Subcutaneous abdominal adipose tissue (tissue), 5 donors: ENCODE measurements around the gene GP5.

Source experiments
- H3K27ac ChIP-seq: one replicate; pipeline ENCODE4 v1.7.0; 2013; ENCODE audit warnings: low read depth, mild to moderate bottlenecking, inconsistent platforms, low read length, moderate library complexity
- H3K27me3 ChIP-seq, 5 donors: one replicate each; pipeline ENCODE4 v1.7.0; 2013; ENCODE audit warnings: low read length in 5 of 5, inconsistent platforms in 1 of 5; ENCODE audit not compliant: control insufficient read depth in 5 of 5, insufficient read depth in 4 of 5
- H3K36me3 ChIP-seq, 5 donors: one replicate each; pipeline ENCODE4 v1.7.0; 2013; ENCODE audit warnings: low read length in 5 of 5; ENCODE audit not compliant: control insufficient read depth in 5 of 5, insufficient read depth in 5 of 5
- H3K4me1 ChIP-seq, 5 donors: one replicate each; pipeline ENCODE4 v1.7.0; 2013; ENCODE audit warnings: low read length in 5 of 5, mild to moderate bottlenecking in 3 of 5, moderate library complexity in 1 of 5; ENCODE audit not compliant: control insufficient read depth in 5 of 5, insufficient read depth in 5 of 5
- H3K4me3 ChIP-seq, 5 donors: one replicate each; pipeline ENCODE4 v1.7.0; 2013; ENCODE audit warnings: low read length in 5 of 5, low read depth in 1 of 5
- H3K9ac ChIP-seq, 5 donors: one replicate each; pipeline ENCODE4 v1.7.0; 2013; ENCODE audit warnings: low read length in 5 of 5, mild to moderate bottlenecking in 4 of 5, moderate library complexity in 3 of 5
- H3K9me3 ChIP-seq, 5 donors: one replicate each; pipeline ENCODE4 v1.7.0; 2013; ENCODE audit warnings: low read length in 5 of 5; ENCODE audit not compliant: control insufficient read depth in 5 of 5
- donor health status: healthy.
- donor health status: healthy.
- donor health status: healthy.
- donor health status: healthy.
- donor health status: healthy.

Gene GP5

GRCh38 chr3:194399166-194399565 lies at the start of gene GP5:
TSS of gene GP5 (minus strand) at chr3:194399266. CDS start at chr3:194398282, 984 bp downstream.
- no peak within 1 kb of the TSS for H3K9ac ChIP-seq
- H3K27me3 ChIP-seq = peaks cover 0 to 25% (median 13%) of the 10 kb centered on the region in 5 donors
- peak within 1 kb of the TSS; percentile 22 to 67 (median 45) for H3K4me3 ChIP-seq
- H3K4me1 ChIP-seq = peaks cover 0 to 34% (median 27%) of the 10 kb centered on the region in 5 donors
- peaks cover 0 to 6% (median 3%) of the 10 kb centered on the region in 5 donors for H3K36me3 ChIP-seq
- H3K27ac ChIP-seq = no peak within 1 kb of the TSS
- no peaks in the 10 kb centered on the region for H3K9me3 ChIP-seq

- no peaks in the 10 kb centered on the region for H3K4me1 ChIP-seq
- H3K36me3 ChIP-seq = peaks cover 60 to 88% (median 71%) of the 10 kb centered on the region in 5 donors
- H3K9me3 ChIP-seq = no peaks in the 10 kb centered on the region
- no peak overlapping the region for H3K4me3 ChIP-seq
- no peaks in the 10 kb centered on the region for H3K27me3 ChIP-seq
- no peak overlapping the region for H3K9ac ChIP-seq
- no peak overlapping the region for H3K27ac ChIP-seq
Measured at GRCh38 chr3:194447657-194448056, 48.6 kb upstream of the GP5 start.

- Histone ChIP-seq H3K4me1 (no peaks in the 10 kb centered on the region), H3K27me3 (no peaks in the 10 kb centered on the region), H3K4me3 (no peak overlapping the region), H3K9me3 (no peaks in the 10 kb centered on the region), H3K36me3 (peaks cover 60 to 87% (median 70%) of the 10 kb centered on the region in 5 donors), H3K9ac (no peak overlapping the region), H3K27ac (no peak overlapping the region)
Measured at GRCh38 chr3:194447161-194447560, 48.1 kb upstream of the GP5 start.

- Histone ChIP-seq H3K36me3 (peaks cover 61 to 87% (median 71%) of the 10 kb centered on the region in 5 donors), H3K4me1 (no peaks in the 10 kb centered on the region), H3K4me3 (no peak overlapping the region), H3K9ac (no peak overlapping the region), H3K27ac (no peak overlapping the region), H3K9me3 (no peaks in the 10 kb centered on the region), H3K27me3 (no peaks in the 10 kb centered on the region)
Measured at GRCh38 chr3:194446754-194447153, 47.7 kb upstream of the GP5 start.

- no peaks in the 10 kb centered on the region for H3K9me3 ChIP-seq
- no peak overlapping the region for H3K9ac ChIP-seq
- H3K4me1 ChIP-seq = no peaks in the 10 kb centered on the region
- peaks cover 55 to 85% (median 70%) of the 10 kb centered on the region in 5 donors for H3K36me3 ChIP-seq
- no peak overlapping the region for H3K27ac ChIP-seq
- H3K27me3 ChIP-seq = no peaks in the 10 kb centered on the region
- no peak overlapping the region for H3K4me3 ChIP-seq
Measured at GRCh38 chr3:194446172-194446571, 47.1 kb upstream of the GP5 start.

- no peak overlapping the region for H3K9ac ChIP-seq
- no peak overlapping the region for H3K4me3 ChIP-seq
- no peaks in the 10 kb centered on the region for H3K9me3 ChIP-seq
- no peaks in the 10 kb centered on the region for H3K4me1 ChIP-seq
- peaks cover 55 to 88% (median 72%) of the 10 kb centered on the region in 5 donors for H3K36me3 ChIP-seq
- H3K27me3 ChIP-seq = no peaks in the 10 kb centered on the region
- H3K27ac ChIP-seq = no peak overlapping the region
Measured at GRCh38 chr3:194443901-194444300, 44.8 kb upstream of the GP5 start.

- Histone ChIP-seq H3K4me3 (no peak overlapping the region), H3K9me3 (no peaks in the 10 kb centered on the region), H3K27ac (no peak overlapping the region), H3K36me3 (peaks cover 52 to 88% (median 75%) of the 10 kb centered on the region in 5 donors), H3K27me3 (no peaks in the 10 kb centered on the region), H3K9ac (no peak overlapping the region), H3K4me1 (no peaks in the 10 kb centered on the region)
Measured at GRCh38 chr3:194440756-194441155, 41.7 kb upstream of the GP5 start.

GRCh38 chr3:194439881-194440550 lies 41.0 kb upstream of the GP5 start:
- no peak overlapping the region for H3K4me3 ChIP-seq
- H3K27me3 ChIP-seq = no peaks in the 10 kb centered on the region
- H3K9me3 ChIP-seq = no peaks in the 10 kb centered on the region
- no peaks in the 10 kb centered on the region for H3K4me1 ChIP-seq
- H3K27ac ChIP-seq = no peak overlapping the region
- H3K36me3 ChIP-seq = peaks cover 56 to 91% (median 78%) of the 10 kb centered on the region in 5 donors
- H3K9ac ChIP-seq = no peak overlapping the region

GRCh38 chr3:194434503-194434902 lies 35.4 kb upstream of the GP5 start:
- Histone ChIP-seq H3K27ac (no peak overlapping the region), H3K36me3 (peaks cover 70 to 89% (median 82%) of the 10 kb centered on the region in 5 donors), H3K4me3 (no peak overlapping the region), H3K27me3 (no peaks in the 10 kb centered on the region), H3K9ac (no peak overlapping the region), H3K4me1 (no peaks in the 10 kb centered on the region), H3K9me3 (no peaks in the 10 kb centered on the region)

GRCh38 chr3:194431554-194431953 lies 32.5 kb upstream of the GP5 start:
- Histone ChIP-seq H3K36me3 (peaks cover 68 to 82% (median 78%) of the 10 kb centered on the region in 5 donors), H3K4me1 (no peaks in the 10 kb centered on the region), H3K27ac (no peak overlapping the region), H3K27me3 (no peaks in the 10 kb centered on the region), H3K9me3 (no peaks in the 10 kb centered on the region), H3K4me3 (no peak overlapping the region), H3K9ac (no peak overlapping the region)
